DMS53 (cell line): Measurements from ENCODE around the gene MAGEA2.
"Not testable (repeated sequence)": the region's sequence is repeated elsewhere in the genome, so short reads cannot be mapped to it uniquely, and the experiment has no call there.

Source experiments
- DNase-seq: peaks from one replicate; lab custom pipeline; 2025; lab: John Stamatoyannopoulos, UW

MAGEA2 gene

DNA sequence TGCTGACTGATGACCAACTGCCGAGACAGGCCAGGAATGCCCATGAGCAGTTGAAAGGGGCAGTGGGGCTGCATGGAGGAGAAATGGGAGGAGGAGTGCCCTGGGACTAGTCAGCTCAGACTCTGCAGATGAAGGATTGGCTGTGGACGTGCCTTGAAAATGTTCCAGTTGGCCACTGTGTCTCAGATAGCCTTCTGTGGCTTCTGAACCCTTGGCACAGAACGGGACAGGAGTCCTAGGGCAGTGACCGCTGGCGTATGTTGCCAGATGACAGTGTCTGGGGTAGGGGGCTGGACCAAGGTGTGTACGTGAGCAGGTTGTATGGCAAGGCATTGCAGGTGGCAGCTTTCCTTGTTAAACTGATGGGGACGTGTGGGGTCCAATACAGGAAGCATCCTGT lies 47.1 kb downstream of the MAGEA2 start:
- DNase-seq, result not testable (repeated sequence)

DNA sequence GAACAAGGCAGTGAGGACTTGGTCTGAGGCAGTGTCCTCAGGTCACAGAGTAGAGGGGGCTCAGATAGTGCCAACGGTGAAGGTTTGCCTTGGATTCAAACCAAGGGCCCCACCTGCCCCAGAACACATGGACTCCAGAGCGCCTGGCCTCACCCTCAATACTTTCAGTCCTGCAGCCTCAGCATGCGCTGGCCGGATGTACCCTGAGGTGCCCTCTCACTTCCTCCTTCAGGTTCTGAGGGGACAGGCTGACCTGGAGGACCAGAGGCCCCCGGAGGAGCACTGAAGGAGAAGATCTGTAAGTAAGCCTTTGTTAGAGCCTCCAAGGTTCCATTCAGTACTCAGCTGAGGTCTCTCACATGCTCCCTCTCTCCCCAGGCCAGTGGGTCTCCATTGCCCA lies 53.3 kb downstream of the MAGEA2 start:
- DNase-seq, result not testable (repeated sequence)
